GM19395 (cell line): ENCODE data around the gene SETD3.

ENCODE experiments used
- ATAC-seq: cut with Tn5 transposase; IDR thresholded peaks from one replicate; pipeline ENCODE4 v1.9.1; 2021; ENCODE audit warnings: mild to moderate bottlenecking, moderate library complexity; ENCODE audit not compliant: unreplicated experiment

The SETD3 gene

DNA sequence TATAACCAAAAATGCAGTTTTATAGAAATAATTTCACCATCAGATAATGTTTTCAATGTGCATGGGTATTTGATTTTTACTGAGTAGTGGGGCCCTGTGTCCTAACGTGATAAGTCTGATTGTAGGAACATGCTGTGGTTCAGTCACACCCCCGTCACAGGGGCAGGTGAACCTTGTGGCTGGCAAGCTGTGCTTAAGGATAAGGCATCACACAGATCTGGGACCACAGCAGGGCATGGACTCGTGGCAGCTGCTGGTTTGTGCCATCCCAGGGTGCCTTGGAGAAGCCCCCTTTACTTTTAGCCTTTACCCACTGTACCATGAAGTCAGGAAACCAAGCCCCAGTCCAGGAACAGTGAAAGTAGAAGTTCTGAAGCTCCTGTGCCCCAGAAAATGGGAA lies 17.2 kb upstream of the SETD3 start:
- ATAC-seq, result no peak

GRCh38 chr14:99497341-99497740 lies 16.7 kb upstream of the SETD3 start:
- no peak for ATAC-seq

DNA sequence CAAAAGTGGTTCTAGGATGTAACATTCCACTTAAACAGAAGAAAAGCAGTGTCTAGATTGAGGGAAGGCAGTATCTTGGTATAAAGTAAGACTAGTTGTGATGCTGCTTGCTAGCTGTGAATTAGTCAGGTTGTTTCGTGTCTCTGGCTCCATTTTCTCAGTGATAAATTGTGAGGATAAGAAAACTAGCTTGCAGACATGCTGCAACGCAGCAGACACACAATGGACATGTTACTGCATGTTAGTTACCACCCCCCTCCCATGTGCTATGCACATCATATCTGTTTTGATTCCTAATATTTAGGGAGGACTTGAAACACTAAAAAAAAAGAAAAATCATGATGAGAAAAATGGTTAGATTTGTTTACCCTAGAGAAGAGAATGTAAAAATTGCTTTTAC lies 3.4 kb upstream of the SETD3 start:
- ATAC-seq, result no peak

DNA sequence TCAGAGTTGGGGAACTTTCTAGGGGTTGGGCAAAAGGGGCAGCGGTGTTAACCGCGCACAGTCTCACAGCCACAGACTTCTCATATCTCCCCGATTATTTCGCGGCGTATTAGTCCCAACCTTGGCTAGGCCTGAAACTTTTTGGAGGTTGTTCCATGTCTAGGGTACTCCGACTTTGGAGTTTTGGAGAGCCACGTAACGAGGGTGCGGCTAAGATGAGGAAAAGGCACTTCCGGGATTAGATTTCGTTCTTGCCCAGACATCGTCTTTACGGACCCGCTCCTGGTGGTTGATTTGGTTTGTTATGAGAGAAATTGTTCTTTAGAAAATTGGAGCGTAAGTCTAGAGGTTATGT lies 1.1 kb upstream of the SETD3 start:
- ATAC-seq, result no peak

DNA sequence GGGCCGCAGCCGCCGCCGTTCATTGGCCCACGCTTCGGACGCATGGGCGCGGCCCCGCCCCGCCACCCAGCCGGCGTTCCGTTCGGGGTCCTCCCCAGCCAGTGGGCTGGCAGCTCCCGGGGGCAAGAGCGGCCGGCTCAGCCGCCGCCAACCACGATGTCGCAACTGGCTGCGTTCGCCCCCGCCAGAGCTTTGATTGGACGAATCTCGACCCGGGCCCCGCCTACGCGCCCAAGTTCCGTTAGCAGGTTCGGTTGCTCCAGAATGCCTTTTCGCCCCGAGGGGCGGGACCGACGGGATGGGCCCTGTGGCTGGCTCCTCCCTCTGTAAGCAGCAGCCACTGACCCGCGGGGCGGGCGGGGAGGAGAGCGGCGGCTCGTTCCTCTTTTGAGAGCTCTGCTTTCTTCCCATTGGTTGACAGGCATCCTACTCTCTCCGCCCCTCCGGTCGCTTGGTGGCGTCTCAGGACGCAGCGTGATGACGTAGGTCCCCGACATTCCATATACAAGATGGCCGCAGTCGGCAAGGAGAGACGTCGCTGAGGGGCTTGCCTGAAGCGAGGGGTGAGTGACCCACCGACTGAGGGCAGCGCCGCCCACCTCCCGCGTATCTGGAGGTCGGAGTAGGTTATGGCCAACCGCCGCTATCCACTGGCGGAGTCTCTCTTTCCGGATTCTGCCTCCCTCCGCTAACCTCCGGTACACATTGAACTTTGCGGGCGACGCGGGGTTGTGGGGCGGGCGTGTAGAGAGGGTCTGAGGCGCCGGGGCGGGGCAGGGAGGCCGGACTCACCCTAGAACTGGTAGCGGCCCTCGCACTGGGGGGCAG lies 472 bp upstream of the SETD3 start, which contains the start of gene CCNK:
Gene CCNK (plus strand): TSS at position 493 of the 828 bp plus-strand sequence. CDS start 11,269 bp downstream, outside the sequence.
- ATAC-seq, result peak; percentile 91

DNA sequence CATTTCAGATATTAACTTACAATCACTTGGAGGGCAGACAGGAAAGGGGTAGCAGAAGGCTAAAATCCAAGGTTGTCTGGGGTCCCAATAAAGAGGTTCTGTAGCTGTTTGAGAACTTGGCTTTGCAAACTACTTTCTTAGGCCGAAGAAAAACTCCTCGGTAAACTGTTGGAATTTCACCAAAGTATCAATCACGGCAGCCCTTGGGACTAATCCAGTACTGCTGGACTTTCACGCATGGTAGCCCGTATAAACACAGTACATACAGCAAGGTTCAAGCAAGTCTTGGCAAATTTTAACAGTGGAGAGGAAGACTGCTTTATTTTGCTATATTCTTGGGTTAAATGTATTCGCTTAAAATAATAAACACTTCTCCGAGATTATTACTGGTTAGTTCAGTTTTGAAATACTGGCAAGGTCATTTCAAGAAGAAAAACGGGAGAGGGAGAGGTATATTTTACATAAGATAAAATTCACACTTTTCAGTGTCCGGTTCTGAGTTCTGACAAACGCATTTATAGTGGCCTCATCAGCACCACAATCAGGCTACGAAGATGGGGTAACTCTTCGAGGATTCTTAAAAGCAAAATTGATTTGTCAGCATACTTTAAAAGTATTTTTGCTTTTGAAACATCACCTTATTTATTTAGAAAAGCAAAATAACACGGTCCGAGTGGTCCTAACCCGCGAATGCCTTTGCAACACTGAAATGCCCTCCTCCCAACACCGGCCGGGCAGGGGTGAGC lies 1.3 kb downstream of the SETD3 start:
- ATAC-seq, result no peak

GRCh38 chr14:99478128-99478527 lies 2.5 kb downstream of the SETD3 start:
- no peak for ATAC-seq

DNA sequence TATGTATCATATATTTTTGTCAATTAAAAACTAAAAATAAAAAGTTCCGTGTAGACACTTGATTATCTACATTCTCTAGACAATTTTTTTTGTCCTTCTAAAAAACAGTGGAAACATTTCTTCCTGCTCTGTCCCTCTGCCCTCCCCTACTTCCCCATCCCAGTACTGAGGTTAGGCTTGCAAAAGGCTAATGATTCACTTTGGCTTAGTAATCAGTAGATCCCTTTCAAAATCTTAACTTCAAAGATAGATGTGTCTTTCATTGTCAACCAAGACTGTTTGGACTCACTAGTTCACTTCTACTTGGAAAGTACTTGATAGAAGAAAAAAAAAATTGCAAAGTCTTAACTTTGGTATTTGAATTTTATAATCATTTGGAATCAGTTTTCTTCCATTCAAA lies 3.8 kb downstream of the SETD3 start:
- no peak for ATAC-seq

DNA sequence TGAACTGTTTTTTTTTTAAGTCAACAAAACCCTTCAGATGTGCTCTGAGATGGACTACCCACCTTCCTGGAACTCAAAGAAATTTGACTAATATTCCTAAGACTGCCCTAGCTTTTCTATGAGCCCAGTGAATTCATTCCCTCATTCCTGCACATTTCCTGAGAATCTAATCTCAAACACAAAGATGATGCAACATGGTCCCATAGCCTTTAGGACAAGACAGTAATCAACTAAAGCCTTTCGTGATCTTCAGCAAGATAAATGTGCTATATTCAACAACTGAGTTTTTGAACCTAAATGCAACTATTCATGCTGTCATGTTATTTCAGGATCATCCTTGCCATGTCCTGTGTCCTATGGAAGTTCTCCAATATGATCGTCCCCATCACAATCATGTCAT lies 5.0 kb downstream of the SETD3 start:
- no peak for ATAC-seq

- no peak for ATAC-seq
These were observed 5.5 kb downstream of the SETD3 start for GRCh38 chr14:99475179-99475578.

GRCh38 chr14:99473458-99473857 lies 7.2 kb downstream of the SETD3 start:
- ATAC-seq, result no peak

GRCh38 chr14:99472937-99473336 lies 7.7 kb downstream of the SETD3 start:
- no peak for ATAC-seq

DNA sequence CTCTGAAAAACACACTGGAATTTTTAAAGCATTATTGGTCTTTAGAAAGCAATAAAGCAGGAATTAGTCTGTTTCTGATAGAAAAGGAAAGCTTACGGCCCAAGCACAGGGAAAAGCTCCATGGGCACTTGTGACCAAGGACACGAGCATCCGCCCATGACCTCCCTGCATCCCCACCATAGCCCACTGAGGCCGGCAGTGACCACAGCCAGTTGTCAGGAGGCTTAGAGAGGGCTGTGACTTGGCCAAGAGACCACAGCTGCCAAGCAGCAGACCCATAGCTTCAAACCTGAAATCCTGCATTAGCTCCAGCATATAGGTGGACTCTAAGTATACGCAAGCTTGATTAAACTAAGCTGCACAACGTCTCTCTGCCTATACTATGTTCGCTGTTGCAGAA lies 8.9 kb downstream of the SETD3 start:
- ATAC-seq, result no peak

GRCh38 chr14:99468836-99469592 lies 11.6 kb downstream of the SETD3 start:
- no peak for ATAC-seq

- ATAC-seq, result no peak
These were observed 12.6 kb downstream of the SETD3 start for GRCh38 chr14:99468081-99468480.

- no peak for ATAC-seq
These were observed 13.2 kb downstream of the SETD3 start for GRCh38 chr14:99467336-99468078.

- no peak for ATAC-seq
These were observed 13.9 kb downstream of the SETD3 start for GRCh38 chr14:99466758-99467157.

- ATAC-seq, result no peak
These were observed 15.4 kb downstream of the SETD3 start for GRCh38 chr14:99465288-99465687.

DNA sequence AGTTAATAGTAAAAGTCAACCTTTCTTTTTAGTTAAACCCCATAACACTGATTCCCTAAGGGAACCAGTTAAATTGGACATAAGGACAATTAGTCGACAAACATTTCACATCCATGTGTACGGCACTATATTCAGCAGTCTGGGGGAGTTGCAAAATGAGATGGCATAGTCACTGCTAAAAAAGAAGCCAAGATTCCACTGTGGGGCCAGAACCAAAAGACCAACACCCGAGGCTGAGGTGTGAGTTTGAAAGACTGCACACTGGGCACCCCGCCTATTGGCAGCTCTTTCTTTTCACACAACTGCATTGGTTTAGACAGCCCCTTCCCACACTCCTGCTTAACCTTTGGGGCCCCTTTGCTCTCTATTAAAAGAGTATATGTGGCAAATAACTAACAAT lies 16.7 kb downstream of the SETD3 start:
- no peak for ATAC-seq

GRCh38 chr14:99462210-99462609 lies 18.4 kb downstream of the SETD3 start:
- ATAC-seq, result no peak
